Measurements from ENCODE around the gene CNTNAP2. TPM values are rescaled to one million over a fixed set of nuclear protein-coding genes. Genes with fewer than 3 reads are reported as not detected.

The CNTNAP2 gene
- total and polyA plus RNA-seq, 2 of the 4 experiments (the other 2 are of a cell fraction), result not detected

DNA sequence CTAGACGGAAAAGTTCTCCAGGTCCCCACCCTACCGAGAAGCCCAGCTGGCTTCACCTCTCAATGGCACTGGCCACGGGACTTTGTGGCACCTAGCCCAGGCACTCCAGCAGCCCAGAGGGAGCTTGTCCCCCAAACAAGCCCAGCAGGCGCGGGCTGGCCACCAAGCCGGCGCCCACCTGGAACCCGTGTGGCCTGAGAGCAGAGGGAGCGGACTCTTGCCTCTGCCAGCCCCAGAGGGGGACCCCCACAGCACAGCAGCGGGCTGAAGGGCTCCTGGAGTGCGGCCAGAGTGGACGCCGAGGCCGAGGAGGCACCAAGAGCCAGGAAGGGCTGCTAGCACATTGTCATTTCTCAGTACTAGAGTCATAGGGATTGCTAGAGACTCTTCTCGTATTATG lies 671.4 kb downstream of the CNTNAP2 start:
- Histone ChIP-seq H4K91ac (ENCODE audit: insufficient read depth, low read depth, low read length) (no peak overlapping the region), H3K9me3 (ENCODE audit: control insufficient read depth, insufficient read depth, low read length) (peaks cover 3% of the 10 kb centered on the region; the same call in 1 of the 2 replicates), H3K4ac (ENCODE audit: low read depth, low read length) (no peak overlapping the region), H2AK5ac (ENCODE audit: low read depth, low read length) (no peak overlapping the region), H2AK9ac (replicated peaks; ENCODE audit: low read depth, low read length, poor library complexity) (no peak overlapping the region), H4K5ac (ENCODE audit: low read depth, low read length) (no peak overlapping the region), H4K8ac (ENCODE audit: low read depth in 2 of 2, low read length in 2 of 2) (no peak overlapping the region), H2AFZ (replicated peaks; ENCODE audit: low read length, poor library complexity) (no peak overlapping the region), H3K9ac (ENCODE audit: low read depth, low read length) (no peak overlapping the region), H4K20me1 (ENCODE audit: insufficient read depth, low read length) (no peaks in the 10 kb centered on the region), H3K79me1 (ENCODE audit: low read depth in 1 of 2, low read length in 2 of 2) (no peaks in the 10 kb centered on the region), H3K4me2 (ENCODE audit: low read depth, low read length) (no peak overlapping the region), H2BK15ac (ENCODE audit: low read depth, low read length) (no peak overlapping the region), H3K9me1 (ENCODE audit: insufficient read depth, low read length) (no peaks in the 10 kb centered on the region), H3K56ac (ENCODE audit: extremely low read depth, insufficient read depth, low read length) (no peak overlapping the region), H2BK120ac (ENCODE audit: low read depth, low read length) (no peak overlapping the region), H3K23ac (ENCODE audit: low read depth, low read length) (no peak overlapping the region), H2BK5ac (ENCODE audit: low read depth, low read length, poor library complexity, severe bottlenecking) (no peak overlapping the region), H3K14ac (replicated peaks; ENCODE audit: low read depth, low read length) (no peak overlapping the region), H3K4me1 (ENCODE audit: control insufficient read depth, insufficient read depth, low read length) (no peaks in the 10 kb centered on the region), H3K18ac (ENCODE audit: low read depth, low read length) (no peak overlapping the region), H3K27me3 (ENCODE audit: control insufficient read depth, insufficient read depth, low read length) (no peaks in the 10 kb centered on the region), H3K4me3 (ENCODE audit: insufficient read depth, low read depth, low read length) (no peak overlapping the region), H3K36me3 (ENCODE audit: control insufficient read depth, insufficient read depth, low read length) (no peaks in the 10 kb centered on the region), H2BK20ac (ENCODE audit: low read depth, low read length) (no peak overlapping the region), H3K27ac (ENCODE audit: insufficient read depth, low read length) (no peak overlapping the region)
- BruUV-seq (replicated peaks), result no TSS peak
- CTCF ChIA-PET, result no interaction called here
- 80% methylated on average over 7 of the region's 15 CpGs; no CpG with 5 or more reads in 1 of the 2 experiments for WGBS, 2 experiments (ENCODE audit: extremely low coverage in 2 of 2, insufficient read length in 1 of 2)
- ATAC-seq (ENCODE audit: low read depth), result no peak
- POLR2A ChIA-PET (ENCODE audit: unreplicated experiment), result no interaction called here
- in situ Hi-C loops (cut with MboI; ENCODE audit: low sequenced_read_pairs), result no loop called here
- intact Hi-C loops (cut with micrococcal nuclease), result no loop called here
- no peak for TF ChIP-seq MXI1 (IDR thresholded peaks at IDR 0.05; ENCODE audit: borderline replicate concordance, low read depth, low read length)
- TF ChIP-seq FOS (IDR thresholded peaks at IDR 0.05; ENCODE audit: low read depth, low read length), result no peak
- TF ChIP-seq, protein P1, sequence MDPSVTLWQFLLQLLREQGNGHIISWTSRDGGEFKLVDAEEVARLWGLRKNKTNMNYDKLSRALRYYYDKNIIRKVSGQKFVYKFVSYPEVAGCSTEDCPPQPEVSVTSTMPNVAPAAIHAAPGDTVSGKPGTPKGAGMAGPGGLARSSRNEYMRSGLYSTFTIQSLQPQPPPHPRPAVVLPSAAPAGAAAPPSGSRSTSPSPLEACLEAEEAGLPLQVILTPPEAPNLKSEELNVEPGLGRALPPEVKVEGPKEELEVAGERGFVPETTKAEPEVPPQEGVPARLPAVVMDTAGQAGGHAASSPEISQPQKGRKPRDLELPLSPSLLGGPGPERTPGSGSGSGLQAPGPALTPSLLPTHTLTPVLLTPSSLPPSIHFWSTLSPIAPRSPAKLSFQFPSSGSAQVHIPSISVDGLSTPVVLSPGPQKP (IDR thresholded peaks at IDR 0.05; ENCODE audit: borderline replicate concordance, low read depth, low read length), result no peak
- TF ChIP-seq MAFK (IDR thresholded peaks at IDR 0.05; ENCODE audit: low read depth, low read length), result no peak
- no peak for TF ChIP-seq BHLHE40 (IDR thresholded peaks at IDR 0.05; ENCODE audit: low read depth, low read length)
- dilution Hi-C loops (cut with HindIII; ENCODE audit: low sequenced_read_pairs, unreplicated experiment), result no loop called here
- DNase-seq, result no peak
